NCI-H524 (cell line): Measurements from ENCODE around the gene RAB40B.

Experiments
- DNase-seq, 2 experiments: peaks; one replicate each; lab custom pipeline; 2025; lab: John Stamatoyannopoulos, UW

Gene RAB40B

DNA sequence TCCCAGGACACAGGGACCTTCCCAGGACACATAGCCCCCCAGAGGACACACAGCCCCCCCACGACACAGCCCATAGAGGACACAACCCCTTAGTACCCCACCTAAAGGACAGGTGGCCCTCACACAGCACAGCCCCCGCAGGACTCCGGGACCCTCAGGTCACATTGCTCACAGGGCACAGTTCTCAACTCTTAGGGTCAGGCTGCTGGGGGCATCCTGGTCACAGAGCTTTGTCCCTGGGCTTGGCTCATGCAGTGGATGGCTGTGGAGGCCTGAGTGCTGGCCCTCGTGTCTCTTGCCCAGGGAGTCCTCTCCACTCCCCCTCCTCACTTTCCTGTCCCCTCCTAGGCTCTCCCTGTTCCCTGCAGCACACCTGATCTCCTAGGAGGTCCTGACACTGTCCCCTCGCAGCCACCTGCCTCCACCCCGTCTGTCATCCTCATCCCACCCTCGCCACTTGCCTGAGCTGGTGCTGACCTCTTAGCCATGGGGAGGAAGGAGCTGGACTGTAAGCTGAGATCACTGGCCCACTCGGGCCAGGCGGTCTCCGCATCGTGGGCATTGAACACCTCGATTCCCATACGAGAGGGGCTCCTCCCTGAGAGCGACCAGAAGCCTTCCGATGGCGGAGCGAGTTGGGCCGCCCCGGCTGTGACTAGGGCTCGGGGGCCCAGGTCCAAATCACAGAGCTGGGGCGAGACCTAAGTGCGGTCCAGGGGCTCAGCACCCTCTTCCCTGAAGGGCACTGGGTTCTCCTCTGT is 48.8 kb downstream of the RAB40B start:
- no peak for DNase-seq

DNA sequence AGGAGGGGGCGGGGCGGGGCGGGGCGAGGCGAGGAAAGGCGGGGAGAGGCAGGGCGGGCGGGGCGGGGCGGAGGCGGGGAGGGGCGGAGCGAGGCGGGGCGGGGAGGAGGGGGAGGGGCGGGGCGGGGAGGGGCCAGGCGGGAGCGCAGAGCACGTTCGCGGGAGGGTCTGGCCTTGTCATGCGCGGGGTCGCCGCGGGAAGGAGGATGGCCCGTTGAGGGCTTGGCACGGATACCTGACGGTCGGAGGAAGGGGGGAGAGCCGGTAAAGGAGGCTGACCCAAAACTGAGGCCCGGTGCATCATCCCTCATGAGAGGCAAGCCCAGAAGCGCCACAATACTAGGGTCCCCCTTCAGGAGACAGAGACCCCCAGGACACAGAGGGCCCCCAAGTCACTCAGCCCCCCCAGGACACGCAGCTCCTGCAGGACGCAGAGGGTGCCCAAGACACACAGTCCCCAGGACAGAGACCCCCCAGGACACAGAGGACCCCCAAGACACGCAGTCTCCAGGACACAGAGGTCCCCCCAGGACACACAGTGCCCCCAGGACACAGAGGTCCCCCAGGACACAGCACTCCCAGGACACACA is 49.7 kb downstream of the RAB40B start:
- peak in 1 of 2 experiments; percentile 7 for DNase-seq

DNA sequence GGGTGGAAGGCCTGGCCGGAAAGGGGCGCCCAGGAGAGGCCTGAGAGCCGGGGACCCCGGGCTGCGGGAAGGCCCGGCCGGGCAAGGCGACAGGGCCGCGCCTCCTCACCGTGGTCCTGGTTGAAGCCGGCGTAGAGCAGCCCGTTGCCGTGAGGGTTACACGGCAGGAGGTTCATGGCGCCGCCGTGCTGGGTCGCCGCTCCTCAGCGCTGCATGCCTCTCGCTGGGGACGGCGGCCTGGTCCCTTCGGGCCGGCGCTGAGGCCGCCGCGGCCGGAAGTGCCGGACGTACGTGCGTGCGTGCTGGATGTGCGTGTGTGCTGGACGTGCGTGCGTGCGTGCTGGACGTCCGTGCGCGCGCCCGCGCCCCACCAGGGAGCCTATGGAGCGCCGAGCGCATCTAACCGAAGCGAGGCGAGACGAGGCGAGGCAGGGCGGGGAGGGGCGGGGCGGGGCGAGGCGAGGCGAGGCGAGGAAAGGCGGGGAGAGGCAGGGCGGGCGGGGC is 50.3 kb downstream of the RAB40B start, which contains the start of gene WDR45B:
TSS of gene WDR45B (minus strand) at position 280 of the 504 bp plus-strand sequence. CDS start at position 176, 104 bp downstream.
- DNase-seq, result peak; percentile 14 to 74

GRCh38 chr17:82647593-82648164 is 50.8 kb downstream of the RAB40B start:
- no peak for DNase-seq

DNA sequence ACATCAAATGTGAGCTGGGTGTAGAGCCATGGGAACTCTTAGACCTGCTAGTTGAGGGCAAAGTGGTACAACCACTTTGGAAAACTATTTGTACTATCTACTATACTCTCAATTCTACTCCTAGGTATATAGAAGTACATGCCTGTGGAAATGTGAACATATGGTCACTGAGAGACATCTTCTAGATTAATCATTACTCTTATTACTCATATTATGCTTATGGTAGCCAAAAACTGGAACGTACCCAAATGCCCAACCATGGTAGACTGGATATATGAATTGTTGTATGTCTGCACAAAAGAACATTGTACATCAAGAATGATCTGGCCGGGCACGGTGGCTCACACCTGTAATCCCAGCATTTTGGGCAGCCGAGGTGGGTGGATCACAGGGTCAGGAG is 53.0 kb downstream of the RAB40B start:
- no peak for DNase-seq

GRCh38 chr17:82644148-82644547 is 54.4 kb downstream of the RAB40B start:
- DNase-seq, result no peak

DNA sequence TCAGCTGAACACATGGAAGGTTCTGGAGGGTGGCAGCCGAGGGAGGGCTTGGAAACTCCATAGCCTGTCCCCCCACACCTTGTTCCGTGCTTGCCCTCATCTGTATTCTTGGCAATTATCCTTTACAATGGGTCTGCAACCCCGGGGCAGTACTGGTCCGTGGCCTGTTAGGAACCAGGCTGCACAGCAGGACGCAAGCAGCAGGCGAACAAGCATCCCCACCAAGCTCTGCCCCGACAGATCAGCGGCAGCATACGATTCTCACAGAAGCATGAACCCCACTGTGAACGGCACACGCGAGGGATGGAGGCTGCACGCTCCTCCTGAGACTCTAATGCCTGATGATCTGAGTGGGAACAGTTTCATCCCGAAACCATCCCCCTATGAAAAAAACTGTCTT is 56.5 kb downstream of the RAB40B start:
- DNase-seq, result no peak

DNA sequence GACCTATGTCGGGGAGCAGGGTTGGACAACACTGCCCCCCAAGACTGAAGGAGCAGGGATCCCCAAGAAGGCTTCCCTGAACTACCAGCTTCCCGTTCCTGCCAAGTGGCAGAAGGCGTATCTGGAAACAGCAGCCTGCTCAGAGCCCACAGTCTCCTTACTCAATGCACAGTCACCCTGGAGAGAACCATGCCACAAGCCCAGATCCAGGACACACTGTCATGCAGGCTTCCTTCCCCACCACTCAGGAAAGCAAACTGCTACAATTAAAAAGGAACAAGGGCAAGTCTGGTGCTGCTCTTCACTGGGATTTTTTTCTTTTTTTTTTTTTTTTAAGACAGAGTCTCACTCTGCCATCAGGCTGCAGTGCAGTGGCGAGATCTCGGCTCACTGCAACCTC is 58.5 kb downstream of the RAB40B start:
- DNase-seq, result no peak

GRCh38 chr17:82639628-82640027 is 58.9 kb downstream of the RAB40B start:
- no peak for DNase-seq

DNA sequence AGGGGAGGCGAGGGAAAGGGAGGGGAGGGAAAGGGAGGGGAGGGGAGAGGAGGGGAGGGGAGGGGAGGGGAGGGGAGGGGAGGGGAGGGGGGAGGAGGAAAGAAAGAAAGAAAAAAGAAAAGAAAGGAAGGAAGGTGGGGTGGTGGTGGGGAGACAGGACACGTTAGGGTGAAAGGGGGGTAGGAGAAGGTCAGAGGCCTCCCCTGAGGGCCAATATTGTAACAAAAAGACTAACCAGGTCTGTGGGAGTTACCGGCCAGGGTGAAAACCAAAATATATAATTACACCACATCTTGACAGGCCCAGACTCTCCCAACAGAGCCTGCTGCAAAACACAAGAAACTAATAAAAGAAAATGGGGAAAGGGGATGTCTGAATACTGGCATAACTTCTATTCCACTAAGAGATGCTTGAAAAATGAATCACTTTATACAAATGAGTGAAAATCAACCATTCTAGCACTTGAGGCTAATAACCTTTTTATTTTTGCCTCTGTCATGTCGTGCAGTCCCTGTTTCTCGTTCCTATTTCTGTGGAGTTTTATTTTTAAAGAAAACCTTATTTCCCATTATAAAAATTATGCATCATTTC is 60.2 kb downstream of the RAB40B start:
- no peak for DNase-seq

DNA sequence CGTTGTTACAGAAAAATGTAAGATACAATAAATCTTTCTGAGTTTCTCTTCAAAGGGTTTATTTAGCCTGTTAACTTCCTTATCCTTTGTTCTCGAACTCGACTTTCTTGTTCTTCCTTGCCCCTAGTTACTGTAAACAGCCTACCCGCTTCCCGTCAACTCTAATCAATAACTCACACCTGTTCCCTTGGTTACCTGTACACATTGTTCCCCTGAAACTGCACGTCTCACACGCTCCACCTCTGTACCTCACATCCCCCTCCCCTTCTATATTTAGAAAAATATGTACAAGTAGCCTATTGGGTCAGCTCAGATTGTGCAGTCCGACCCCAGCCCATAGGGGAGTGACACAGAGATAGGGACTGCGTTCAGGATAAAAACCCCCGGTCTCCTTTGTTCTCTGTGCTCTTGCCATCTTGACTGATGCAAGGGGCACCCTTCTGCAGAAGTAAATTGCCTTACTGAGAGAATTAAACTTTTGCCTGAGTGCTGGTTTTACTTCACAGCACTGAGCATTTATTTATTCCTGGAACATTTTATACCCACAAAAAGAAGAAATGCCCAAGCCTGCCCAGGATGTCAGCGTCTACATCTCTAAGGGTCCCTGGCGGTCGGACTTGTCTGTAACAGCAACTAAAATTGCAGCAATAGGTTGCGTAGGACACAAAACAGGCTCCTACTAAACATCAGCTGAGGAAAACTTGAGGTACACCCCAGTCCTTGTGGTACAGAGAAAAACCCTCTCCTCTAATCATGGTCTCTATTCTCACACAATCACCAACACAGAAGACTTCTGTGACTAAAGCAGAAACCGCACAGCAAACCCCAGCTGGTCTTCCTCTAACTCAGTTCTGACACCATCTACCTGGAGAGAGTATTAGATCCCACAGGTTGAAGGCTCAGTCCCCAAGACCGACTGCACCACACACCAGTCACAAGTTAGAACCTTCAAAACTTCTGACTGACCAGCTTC is 61.6 kb downstream of the RAB40B start:
- no peak for DNase-seq

DNA sequence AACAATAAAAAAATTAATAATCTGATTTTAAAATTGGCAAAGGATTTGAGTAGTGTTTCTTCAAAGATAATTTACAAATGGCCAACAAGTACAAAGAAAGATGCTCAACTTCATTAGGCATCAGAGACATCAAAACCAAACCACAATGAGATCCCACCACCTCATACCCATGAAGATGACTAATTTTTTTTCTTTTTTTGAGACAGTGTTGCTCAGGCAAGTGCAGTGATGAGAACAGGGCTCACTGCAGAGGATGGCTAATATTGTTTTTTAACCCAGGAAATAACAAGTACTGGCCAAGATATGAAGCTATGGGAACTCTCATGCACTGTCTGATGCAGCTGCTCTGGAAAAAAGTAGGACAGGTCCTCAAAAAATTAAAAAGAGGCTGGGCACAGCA is 65.2 kb downstream of the RAB40B start:
- DNase-seq, result no peak

GRCh38 chr17:82632451-82632850 is 66.0 kb downstream of the RAB40B start:
- DNase-seq, result no peak

GRCh38 chr17:82631544-82631943 is 67.0 kb downstream of the RAB40B start:
- DNase-seq, result peak; percentile 2 to 39

DNA sequence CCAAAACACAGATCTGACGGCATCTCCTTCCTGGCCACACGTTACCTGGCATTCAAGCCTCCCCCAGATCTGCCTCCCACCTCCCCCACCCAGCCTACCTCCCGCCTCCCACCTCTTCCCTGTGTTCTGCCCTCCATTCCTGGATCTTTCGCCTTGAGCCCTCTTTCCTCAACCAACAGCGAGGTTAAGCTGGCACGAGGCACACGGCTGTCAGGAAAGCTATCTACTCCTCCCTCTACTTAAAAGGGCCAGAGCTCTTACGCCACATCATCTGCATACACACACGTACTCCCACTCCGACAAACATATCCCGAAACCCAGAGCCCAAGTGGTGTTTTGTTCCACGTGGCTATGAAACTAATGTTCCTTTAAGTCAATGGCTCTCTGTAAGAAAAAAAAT is 68.3 kb downstream of the RAB40B start:
- no peak for DNase-seq

DNA sequence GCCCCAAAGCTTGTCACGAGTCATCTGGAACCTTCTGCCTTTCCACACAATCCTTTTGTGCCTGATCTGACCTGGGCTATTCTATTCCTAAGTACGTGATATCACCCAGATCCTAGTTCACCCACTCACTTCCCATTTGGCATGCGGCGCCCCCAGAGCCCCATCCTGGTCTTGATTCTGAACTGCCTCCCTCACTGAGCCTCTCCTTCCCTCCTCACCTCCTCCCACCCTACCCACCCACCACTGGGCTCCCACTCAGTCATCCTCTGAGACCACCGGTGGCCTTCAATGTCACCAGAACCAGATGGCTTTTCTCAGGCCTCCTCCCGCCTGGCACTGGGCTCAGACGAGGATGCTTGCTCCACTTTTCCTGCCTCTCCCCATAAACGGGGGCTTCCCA is 68.8 kb downstream of the RAB40B start:
- no peak for DNase-seq

GRCh38 chr17:82627405-82627804 is 71.1 kb downstream of the RAB40B start:
- no peak for DNase-seq

DNA sequence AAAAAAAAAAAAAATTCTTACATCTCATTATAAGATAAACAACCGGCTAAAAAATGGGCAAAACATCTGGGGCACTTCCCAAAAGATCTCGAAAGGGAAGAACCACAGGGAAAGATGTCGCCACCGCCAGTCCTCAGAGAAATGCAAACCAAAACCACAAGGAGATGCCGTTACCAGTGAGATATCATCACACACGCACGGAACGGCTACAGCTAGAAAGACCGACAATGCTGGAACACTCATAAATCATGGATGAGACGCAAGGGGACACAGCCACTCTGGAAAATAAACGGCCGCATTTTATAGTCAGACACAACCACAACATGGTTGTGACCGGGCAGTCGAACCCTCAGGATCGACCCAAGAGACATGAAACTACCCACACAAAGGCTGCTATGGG is 74.8 kb downstream of the RAB40B start:
- no peak for DNase-seq

DNA sequence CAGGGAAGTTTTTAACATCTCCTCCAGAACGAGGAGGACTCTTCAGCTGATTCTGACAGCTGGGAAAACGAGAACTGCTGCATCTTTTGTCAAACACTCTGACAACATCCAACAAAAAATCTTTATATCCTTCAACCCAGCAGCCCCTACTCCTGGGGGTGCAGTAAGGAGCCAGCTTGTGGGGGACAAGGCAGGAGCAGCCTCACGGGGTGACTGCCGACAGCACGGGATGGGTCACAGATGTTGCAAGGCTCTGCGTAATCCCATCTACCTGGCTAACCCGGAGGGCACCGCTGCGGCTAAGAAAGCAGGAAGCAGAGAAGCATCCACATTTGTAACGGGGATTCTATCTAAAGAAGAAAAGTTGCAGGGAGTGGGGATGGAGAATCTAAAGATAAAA is 78.9 kb downstream of the RAB40B start:
- DNase-seq, result no peak

DNA sequence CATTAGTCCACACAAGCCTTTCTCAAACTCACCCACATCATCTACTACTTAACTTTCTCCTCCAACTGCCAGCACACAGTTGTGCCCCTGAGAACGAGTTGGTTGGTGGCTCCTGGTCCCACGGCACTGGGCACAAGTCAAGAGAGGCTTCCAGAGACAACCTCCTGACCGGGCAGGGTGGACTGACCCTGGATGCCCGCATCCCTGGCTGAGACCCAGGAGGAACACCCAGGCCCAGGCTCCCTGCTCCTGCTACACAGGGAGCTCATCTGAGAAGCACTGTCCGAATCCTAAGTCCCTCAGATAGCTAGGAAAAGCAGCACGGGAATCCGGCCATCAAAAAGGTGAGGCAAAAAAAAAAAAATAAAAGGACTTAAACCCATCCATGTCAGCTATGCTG is 79.3 kb downstream of the RAB40B start:
- DNase-seq, result no peak

- DNase-seq, result no peak
Observed at GRCh38 chr17:82616021-82616711, 82.3 kb downstream of the RAB40B start.
